Heart left ventricle (tissue), 16 donors: Measurements from ENCODE around the gene TPK1. TPM values are rescaled to one million over a fixed set of nuclear protein-coding genes. Genes with fewer than 3 reads are reported as not detected.
A peak's percentile ranks its signal among the peaks of the same experiment; 100 is the strongest.
"Not testable (repeated sequence)": the region's sequence is repeated elsewhere in the genome, so short reads cannot be mapped to it uniquely, and the experiment has no call there.

Source experiments
- ATAC-seq, 4 donors: fragments of 200-7000 bp; cut with Tn5 transposase; one replicate each; pipeline ENCODE4 v1.9.1; 2020 to 2022; ENCODE audit warnings: moderate library complexity in 4 of 4, mild to moderate bottlenecking in 3 of 4, moderate number of reproducible peaks in 1 of 4
- DNase-seq, 5 donors: peaks; one replicate each; pipeline ENCODE4 v3.0.0-alpha.2; 2020
- H3K27ac ChIP-seq, 12 donors: fragments of 200-600 bp; sonication (generic) in 4 of 12; one replicate each; pipeline versions ENCODE4 v1.5.0 to v1.8.0; 2016 to 2022; ENCODE audit warnings: mild to moderate bottlenecking in 2 of 12
- H3K27me3 ChIP-seq, 9 donors: fragments of 200-600 bp; sonication (generic) in 2 of 9; one replicate each; pipeline versions ENCODE4 v1.5.1 to v1.8.0; 2016 to 2022; ENCODE audit warnings: mild to moderate bottlenecking in 3 of 9
- H3K36me3 ChIP-seq, 9 donors: fragments of 200-600 bp; sonication (generic) in 2 of 9; one replicate each; pipeline versions ENCODE4 v1.5.0 to v1.8.0; 2018 to 2022; ENCODE audit warnings: mild to moderate bottlenecking in 2 of 9
- H3K4me1 ChIP-seq, 12 donors: fragments of 200-600 bp; sonication (generic) in 4 of 12; one replicate each; pipeline versions ENCODE4 v1.5.0 to v1.8.0; 2016 to 2022; ENCODE audit warnings: mild to moderate bottlenecking in 3 of 12
- H3K4me3 ChIP-seq, 12 donors: fragments of 200-600 bp; sonication (generic) in 4 of 12; one replicate each; pipeline versions ENCODE4 v1.5.0 to v1.8.0; 2017 to 2022; ENCODE audit warnings: mild to moderate bottlenecking in 9 of 12, moderate library complexity in 4 of 12
- H3K9me3 ChIP-seq, 12 donors: fragments of 200-600 bp; sonication (generic) in 4 of 12; one replicate each; pipeline versions ENCODE4 v1.5.0 to v1.8.0; 2016 to 2022; ENCODE audit warnings: mild to moderate bottlenecking in 1 of 12
- POLR2A ChIP-seq, 2 donors: fragments of 450-650 bp; IDR thresholded peaks; one replicate each; pipeline ENCODE4 v1.6.1; 2017; ENCODE audit warnings: antibody characterized with exemption in 2 of 2, mild to moderate bottlenecking in 2 of 2, moderate library complexity in 2 of 2
- WGBS, 4 donors: extraction: QIAGEN DNeasy Blood & Tissue Kit in 2 of 4; methylation state at CpG; one replicate each; pipeline versions ENCODE4 v1.1.5 to v1.1.7; 2013 to 2018; 5-methylcytosine and 5-hydroxymethylcytosine counted together
- intact Hi-C, 10 donors: fragments of 100-400 bp; cut with DNase I; formaldehyde crosslinking; loops; one replicate each; pipeline versions ENCODE4 v1.11.1 to v1.14.2; 2022
- polyA plus RNA-seq, 2 donors: library from polyadenylated mRNA; stranded (reverse); fragments of 200-250 nt; gene quantifications; one replicate each; pipeline ENCODE4 v1.2.3, GENCODE V29; 2013
- total RNA-seq, 9 donors: library from RNA; depleted of rRNA in 2 of 9; stranded (reverse); fragments of >200 nt in 2 of 9; fragmentation: NEBNext Ultra II Directional in 3 of 9; extraction: Animal tissue kit (Norgen Biotek cat#: 25700) in 3 of 9; gene quantifications; one replicate each; pipeline versions ENCODE4 v1.1.0 to v1.2.4, GENCODE V29; 2016 to 2023
- TF ChIP-seq, protein P1 (sequence below), 12 donors: fragments of 200-600 bp; sonication (generic) in 4 of 12; IDR thresholded peaks; one replicate each; pipeline versions ENCODE4 v1.5.0 to v1.8.0; 2018 to 2022; ENCODE audit warnings: antibody characterized with exemption in 12 of 12, mild to moderate bottlenecking in 5 of 12
- donor health status: ischemic (EF 13 %, LVEDD 7.1; RV severe dilation, severe dysfunction).
- donor health status: healthy with polysubstance abuse.
- donor health status: DM: no; HTN: yes; CAD: no.
- donor health status: DM: no; HTN: no; CAD: no.
- donor health status: ischemic (EF 25% LVEDD 6.9; RV normal size, moderate dysfunction).
- donor health status: ischemic (EF 25% LVEDD 5.7; RV mildly dilated, moderate dysfunction).
- donor health status: healthy.
- donor health status: DM: yes; HTN: yes; CAD: no.
- donor health status: ischemic (EF 35%, LVEDD 5.7; RV mildly dilated, moderate dysfunction).
- donor health status: nonischemic (EF 11% LVEDD 7.7; RV severe dilation, severe dysfunction).
- donor health status: DM: yes; HTN: yes; CAD: no.
- donor health status: PGD.
- donor health status: ischemic (EF 29% LVEDD 5.4; RV normal size, mild dysfunction).
- donor health status: nonischemic (EF 23%, LVEDD 6.1; RV moderate dilation, normal function).

TPK1 gene
- total and polyA plus RNA-seq, 11 donors: 2.0 to 8.2 (median 5.0) TPM

DNA sequence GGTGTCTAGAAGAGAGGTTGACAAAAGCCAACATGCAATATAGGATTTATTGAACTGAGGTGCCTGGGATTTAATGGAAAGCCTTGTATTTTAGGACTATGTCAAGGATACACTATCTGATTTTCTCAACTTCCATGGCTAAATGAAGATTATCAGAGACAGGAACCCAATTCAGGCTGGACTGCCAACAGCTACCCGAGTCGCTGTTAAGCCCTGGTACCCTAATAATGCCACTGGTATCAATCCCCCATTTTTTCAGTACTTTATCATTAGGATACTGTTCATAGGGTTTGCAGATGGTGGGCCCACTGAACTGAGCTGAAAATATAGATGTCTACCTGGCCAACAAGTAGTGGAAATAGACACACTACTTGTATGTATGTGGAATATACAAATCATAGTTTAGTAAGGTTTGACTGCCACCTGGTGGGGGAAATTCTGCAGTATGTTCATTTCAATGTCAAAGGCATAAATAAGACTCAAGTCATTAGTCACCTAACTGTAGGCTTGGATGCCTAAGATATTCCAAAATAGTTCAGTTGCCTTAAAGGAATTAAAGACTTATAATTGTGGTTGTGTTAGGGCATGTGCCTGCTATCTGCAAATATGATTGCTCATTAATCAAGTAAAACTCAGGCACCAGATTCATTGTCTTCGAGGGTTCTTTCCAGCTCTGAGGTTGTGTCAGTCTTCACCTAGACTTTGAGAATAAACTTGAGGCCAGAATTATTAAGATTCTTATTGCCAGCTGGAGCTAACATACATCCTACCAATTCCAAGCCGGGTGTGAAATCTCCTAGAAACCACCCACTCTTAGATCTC is 398.3 kb downstream of the TPK1 start:
- Histone ChIP-seq H3K9me3 (no peaks in the 10 kb centered on the region), H3K27ac (no peak overlapping the region), H3K36me3 (no peaks in the 10 kb centered on the region), H3K4me1 (no peaks in the 10 kb centered on the region), H3K27me3 (peaks cover 0 to 4% (median 0%) of the 10 kb centered on the region in 9 donors), H3K4me3 (no peak overlapping the region)
- TF ChIP-seq POLR2A (IDR thresholded peaks at IDR 0.05): no peak
- TF ChIP-seq, protein P1, sequence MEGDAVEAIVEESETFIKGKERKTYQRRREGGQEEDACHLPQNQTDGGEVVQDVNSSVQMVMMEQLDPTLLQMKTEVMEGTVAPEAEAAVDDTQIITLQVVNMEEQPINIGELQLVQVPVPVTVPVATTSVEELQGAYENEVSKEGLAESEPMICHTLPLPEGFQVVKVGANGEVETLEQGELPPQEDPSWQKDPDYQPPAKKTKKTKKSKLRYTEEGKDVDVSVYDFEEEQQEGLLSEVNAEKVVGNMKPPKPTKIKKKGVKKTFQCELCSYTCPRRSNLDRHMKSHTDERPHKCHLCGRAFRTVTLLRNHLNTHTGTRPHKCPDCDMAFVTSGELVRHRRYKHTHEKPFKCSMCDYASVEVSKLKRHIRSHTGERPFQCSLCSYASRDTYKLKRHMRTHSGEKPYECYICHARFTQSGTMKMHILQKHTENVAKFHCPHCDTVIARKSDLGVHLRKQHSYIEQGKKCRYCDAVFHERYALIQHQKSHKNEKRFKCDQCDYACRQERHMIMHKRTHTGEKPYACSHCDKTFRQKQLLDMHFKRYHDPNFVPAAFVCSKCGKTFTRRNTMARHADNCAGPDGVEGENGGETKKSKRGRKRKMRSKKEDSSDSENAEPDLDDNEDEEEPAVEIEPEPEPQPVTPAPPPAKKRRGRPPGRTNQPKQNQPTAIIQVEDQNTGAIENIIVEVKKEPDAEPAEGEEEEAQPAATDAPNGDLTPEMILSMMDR (IDR thresholded peaks at IDR 0.05): peak; percentile 28 to 69 (median 52)
- DNase-seq: peak in 2 of 5 donors; percentile 27 to 30
- intact Hi-C loops: loop anchor here in 1 of 10 donors (5.0 kb wide), 1 partner anchor 260 kb away; no protein-coding TSS in a partner anchor
- peak in 2 of 4 donors; percentile 47 to 49 for ATAC-seq
- WGBS, 4 donors: 76 to 82% (median 80%) methylated on average over 4 of the region's 4 CpGs

DNA sequence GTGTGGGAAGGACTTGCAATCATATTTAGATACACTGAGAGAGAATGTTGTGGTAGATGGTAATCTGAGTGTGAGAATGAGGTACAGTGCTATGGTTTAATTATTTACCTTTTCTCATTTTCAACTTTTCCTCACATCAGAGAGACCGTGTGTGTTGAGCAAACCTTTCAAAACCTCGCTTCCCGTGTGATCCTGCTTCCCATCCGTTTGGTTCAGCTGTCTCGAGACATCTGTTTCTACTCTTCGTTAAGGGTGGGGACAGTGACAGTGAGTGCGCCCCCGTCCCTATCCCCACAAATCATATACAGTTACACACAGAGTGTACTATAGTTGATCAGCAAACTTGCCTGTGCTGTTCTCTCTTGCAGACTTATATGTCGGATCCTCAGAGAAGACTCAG is 399.4 kb downstream of the TPK1 start:
- intact Hi-C loops: loop anchor here in 1 of 10 donors (5.0 kb wide), 1 partner anchor 259 kb away; no protein-coding TSS in a partner anchor
- no peaks in the 10 kb centered on the region for H3K9me3 ChIP-seq
- peaks cover 0 to 4% (median 0%) of the 10 kb centered on the region in 9 donors for H3K27me3 ChIP-seq
- WGBS, 4 donors: 74 to 82% (median 77%) methylated on average over 9 of the region's 9 CpGs
- no peak for ATAC-seq
- no peaks in the 10 kb centered on the region for H3K4me1 ChIP-seq
- TF ChIP-seq POLR2A (IDR thresholded peaks at IDR 0.05): no peak
- TF ChIP-seq, protein P1 (IDR thresholded peaks at IDR 0.05): no peak
- H3K27ac ChIP-seq: no peak overlapping the region
- no peaks in the 10 kb centered on the region for H3K36me3 ChIP-seq
- no peak overlapping the region for H3K4me3 ChIP-seq
- no peak for DNase-seq

DNA sequence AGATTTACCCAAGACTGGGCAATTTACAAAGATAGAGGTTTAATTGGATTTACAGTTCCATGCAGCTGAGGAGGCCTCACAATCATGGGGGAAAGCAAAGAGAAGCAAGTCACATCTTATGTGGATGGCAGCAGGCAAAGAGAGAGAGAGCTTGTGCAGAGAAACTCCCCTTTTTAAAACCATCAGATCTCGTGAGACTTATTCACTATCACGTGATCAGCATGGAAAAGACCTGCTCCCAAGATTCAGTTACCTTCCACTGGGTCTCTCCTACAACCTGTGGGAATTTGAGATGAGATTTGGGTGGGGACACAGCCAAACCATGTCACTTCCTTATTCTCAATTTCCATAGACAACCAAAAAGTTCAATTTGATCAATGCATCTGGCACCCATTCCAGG is 407.4 kb downstream of the TPK1 start:
- H3K9me3 ChIP-seq: peaks cover 0 to 28% (median 0%) of the 10 kb centered on the region in 12 donors
- 58 to 65% (median 62%) methylated on average over 2 of the region's 2 CpGs for WGBS, 4 donors
- TF ChIP-seq POLR2A (IDR thresholded peaks at IDR 0.05): no peak
- TF ChIP-seq, protein P1 (IDR thresholded peaks at IDR 0.05): no peak
- DNase-seq: no peak
- H3K36me3 ChIP-seq: no peaks in the 10 kb centered on the region
- intact Hi-C loops: no loop called here
- no peaks in the 10 kb centered on the region for H3K4me1 ChIP-seq
- ATAC-seq: no peak
- H3K27ac ChIP-seq: no peak overlapping the region
- no peaks in the 10 kb centered on the region for H3K27me3 ChIP-seq
- no peak overlapping the region for H3K4me3 ChIP-seq

DNA sequence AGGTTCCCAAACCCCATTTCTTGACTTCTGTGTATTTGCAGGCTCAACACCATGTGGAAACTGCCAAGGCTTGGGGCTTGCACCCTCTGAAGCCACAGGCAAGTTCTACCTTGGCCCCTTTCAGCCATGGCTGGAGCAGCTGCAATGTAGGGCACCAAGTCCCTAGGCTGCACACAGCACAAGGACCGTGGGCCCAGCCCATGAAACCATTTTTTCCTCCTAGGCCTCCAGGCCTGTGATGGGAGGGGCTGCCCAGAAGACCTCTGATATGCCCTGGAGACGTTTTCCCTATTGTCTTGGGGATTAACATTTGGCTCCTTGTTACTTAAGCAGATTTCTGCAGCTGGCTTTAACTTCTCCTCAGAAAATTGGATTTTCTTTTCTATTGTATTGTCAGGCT is 408.3 kb downstream of the TPK1 start:
- H3K27ac ChIP-seq, H3K4me1 ChIP-seq, DNase-seq, H3K27me3 ChIP-seq, H3K4me3 ChIP-seq, intact Hi-C loops, ATAC-seq, H3K36me3 ChIP-seq: not testable (repeated sequence)
- H3K9me3 ChIP-seq: peaks cover 0 to 28% (median 0%) of the 10 kb centered on the region in 12 donors
- 39 to 42% (median 40%) methylated on average over 2 of the region's 2 CpGs for WGBS, 4 donors

DNA sequence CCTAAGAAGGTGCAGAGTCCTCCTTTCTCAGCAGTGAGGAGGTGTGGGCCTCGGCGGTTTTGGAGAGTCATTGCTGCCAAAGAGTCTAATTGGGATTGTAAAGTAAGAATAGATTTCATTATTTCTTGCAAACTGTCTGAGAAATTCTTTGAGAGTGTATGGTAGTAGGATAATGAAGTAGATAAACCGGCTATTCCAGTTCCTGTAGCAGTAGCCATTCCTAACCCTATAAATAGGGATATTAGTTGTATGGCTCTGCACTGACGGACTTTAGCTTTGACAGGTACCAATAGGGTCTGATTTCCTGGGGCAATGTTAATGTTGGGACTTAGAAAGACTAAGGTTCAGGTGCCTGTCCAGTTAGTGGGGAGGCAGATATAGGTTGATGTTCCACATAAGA is 416.9 kb downstream of the TPK1 start:
- H3K4me3 ChIP-seq, ATAC-seq, H3K9me3 ChIP-seq, intact Hi-C loops, H3K4me1 ChIP-seq, H3K36me3 ChIP-seq, H3K27ac ChIP-seq, DNase-seq, H3K27me3 ChIP-seq: not testable (repeated sequence)
- WGBS, 4 donors: 86 to 93% (median 89%) methylated on average over 4 of the region's 4 CpGs
